ENCODE data around the gene IL19.
A peak's percentile ranks its signal among the peaks of the same experiment; 100 is the strongest.
"Not testable (repeated sequence)": the region's sequence is repeated elsewhere in the genome, so short reads cannot be mapped to it uniquely, and the experiment has no call there.

The IL19 gene

DNA sequence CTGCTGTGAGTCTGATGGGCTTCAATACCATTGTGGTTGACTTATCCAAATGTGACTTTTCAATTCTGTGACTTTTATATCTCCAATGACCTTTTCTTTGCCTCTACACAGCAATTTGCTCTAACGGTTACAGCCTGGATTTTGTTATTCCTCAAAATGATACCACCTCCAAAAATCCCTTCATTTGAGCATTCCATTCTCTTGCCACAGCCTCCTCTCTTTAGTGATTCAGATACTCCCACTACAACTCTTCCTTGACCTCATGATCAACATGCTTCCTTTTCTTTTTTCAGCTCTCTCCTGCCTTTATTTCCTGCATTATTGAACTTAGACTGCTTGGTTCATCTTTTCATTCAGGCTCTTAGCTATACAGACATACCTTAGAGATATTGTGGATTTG lies 16.6 kb upstream of the IL19 start:
- Mint-ChIP-seq H3K27me3 (no peaks in the 10 kb centered on the region), H3K9me3 (no peaks in the 10 kb centered on the region), H3K27ac (no peak overlapping the region), H3K4me3 (no peak overlapping the region), H3K36me3 (ENCODE audit: low read depth) (no peaks in the 10 kb centered on the region), H3K4me1 (ENCODE audit: low read depth) (peaks cover 32% of the 10 kb centered on the region)
- no peak for DNase-seq

DNA sequence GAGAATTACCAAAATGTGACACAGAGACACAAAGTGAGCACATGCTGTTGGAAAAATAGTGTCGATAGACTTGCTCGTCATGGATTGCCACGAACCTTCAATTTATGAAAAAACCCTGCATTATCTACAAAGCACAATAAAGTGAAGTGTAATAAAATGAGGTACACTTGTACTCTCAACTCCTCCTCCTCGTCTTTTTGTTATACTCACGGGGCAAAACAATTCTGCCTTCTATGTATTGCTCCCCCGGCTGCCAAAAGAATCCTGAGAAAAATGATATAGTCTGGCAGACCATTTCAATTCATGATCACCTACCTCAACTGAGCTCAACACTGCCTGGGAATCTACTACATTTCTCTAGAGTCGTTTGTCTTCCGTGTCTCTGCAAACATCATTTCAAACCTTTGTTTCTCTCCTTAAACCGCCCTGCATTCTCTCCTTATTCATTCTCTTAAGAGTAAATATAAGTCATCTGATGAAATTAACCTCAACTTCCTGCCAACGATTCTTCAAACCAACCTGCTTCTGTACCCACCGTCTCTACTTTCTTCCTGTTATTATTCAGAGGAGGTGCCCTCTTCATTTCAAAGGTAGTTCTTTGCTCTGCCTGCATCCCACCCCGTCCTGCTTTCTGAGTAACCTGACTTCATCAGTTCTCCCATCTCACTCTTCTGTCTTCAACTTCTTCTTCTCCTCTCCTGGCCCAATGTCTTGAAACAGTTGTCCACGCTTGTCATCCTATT lies 12.9 kb upstream of the IL19 start:
- H3K4me1 Mint-ChIP-seq (ENCODE audit: low read depth): peaks cover 35% of the 10 kb centered on the region
- H3K36me3 Mint-ChIP-seq (ENCODE audit: low read depth): no peaks in the 10 kb centered on the region
- H3K27me3 Mint-ChIP-seq: no peaks in the 10 kb centered on the region
- no peak for DNase-seq
- H3K27ac Mint-ChIP-seq: no peak overlapping the region
- no peaks in the 10 kb centered on the region for H3K9me3 Mint-ChIP-seq
- H3K4me3 Mint-ChIP-seq: no peak overlapping the region

DNA sequence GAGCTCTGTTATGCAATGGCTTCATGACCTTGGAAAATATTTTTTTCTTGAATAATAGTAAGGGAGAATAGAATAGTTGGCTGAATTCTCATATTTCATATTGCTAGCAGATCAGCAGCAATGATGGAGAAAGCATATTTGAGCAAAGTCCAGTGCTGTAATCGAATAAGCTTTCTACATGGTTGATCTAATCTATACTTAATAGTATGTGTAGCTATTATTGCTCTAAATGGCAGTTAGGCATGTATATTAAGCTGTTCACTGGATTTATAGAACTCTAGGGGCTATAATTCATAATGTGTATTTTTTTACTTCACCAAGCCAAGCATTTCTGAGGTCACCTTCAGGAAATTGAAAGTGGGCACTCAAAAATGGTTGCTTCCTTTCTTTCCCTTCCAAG lies 10.0 kb upstream of the IL19 start:
- H3K4me1 Mint-ChIP-seq (ENCODE audit: low read depth): peaks cover 36% of the 10 kb centered on the region
- no peak overlapping the region for H3K4me3 Mint-ChIP-seq
- H3K9me3 Mint-ChIP-seq: no peaks in the 10 kb centered on the region
- DNase-seq: no peak
- H3K27ac Mint-ChIP-seq: no peak overlapping the region
- no peaks in the 10 kb centered on the region for H3K27me3 Mint-ChIP-seq
- no peaks in the 10 kb centered on the region for H3K36me3 Mint-ChIP-seq (ENCODE audit: low read depth)

DNA sequence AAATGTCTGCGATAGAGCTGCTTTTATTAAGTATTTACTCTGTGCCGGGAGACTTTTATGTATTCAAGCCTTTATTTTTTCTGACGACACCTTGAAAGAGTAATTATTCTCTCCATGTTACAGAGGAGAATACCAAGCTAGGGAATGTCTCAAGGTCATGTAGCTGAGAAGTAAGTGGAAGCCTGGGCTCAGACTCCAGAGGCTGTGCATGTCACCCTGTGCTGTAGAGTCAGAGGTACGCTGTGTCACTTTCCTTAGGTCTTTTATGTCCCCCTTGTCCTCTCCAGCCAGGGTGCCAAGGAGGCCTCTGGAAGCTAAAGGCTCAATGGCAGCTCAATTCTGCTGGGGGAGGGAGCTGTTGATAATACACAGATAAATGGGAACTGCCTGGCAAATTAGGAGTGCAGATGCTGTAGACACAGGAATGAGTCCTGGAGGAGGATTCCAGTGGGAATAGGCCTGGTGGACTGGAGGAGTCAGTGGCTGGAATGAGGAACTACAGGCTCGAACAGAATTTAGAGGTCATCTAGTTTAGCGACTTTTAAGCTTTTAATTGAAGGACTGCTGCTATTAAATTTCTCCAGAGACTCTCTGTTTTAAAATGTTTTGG lies 9.3 kb upstream of the IL19 start:
- H3K9me3 Mint-ChIP-seq: no peaks in the 10 kb centered on the region
- peaks cover 39% of the 10 kb centered on the region for H3K4me1 Mint-ChIP-seq (ENCODE audit: low read depth)
- H3K27me3 Mint-ChIP-seq: no peaks in the 10 kb centered on the region
- no peak overlapping the region for H3K27ac Mint-ChIP-seq
- DNase-seq: no peak
- no peaks in the 10 kb centered on the region for H3K36me3 Mint-ChIP-seq (ENCODE audit: low read depth)
- H3K4me3 Mint-ChIP-seq: no peak overlapping the region

DNA sequence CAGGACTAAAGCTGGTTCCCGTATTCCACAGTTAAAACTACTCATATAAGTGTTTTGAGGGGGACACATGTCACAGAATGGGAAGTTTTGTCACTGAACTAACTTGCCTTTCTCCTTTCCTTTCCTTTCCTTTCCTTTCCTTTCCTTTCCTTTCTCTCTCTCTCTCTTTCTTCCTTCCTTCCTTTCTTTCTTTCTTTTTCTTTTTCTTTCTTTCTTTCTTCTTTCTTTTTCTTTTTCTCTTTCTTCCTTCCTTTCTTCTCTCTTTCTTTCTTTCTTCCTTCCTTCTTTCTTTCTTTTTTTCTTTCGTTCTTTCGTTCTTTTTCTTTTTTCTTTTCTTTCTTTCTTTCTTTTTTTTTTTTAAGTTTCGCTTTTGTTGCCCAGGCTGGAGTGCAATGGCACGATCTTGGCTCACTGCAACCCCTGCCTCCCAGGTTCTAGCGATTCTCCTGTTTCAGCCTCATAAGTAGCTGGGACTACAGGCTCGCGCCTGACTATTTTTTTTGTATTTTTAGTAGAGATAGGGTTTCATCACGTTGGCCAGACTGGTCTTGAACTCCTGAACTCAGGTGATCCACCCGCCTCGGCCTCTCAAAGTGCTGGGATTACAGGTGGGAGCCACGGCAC lies 7.7 kb upstream of the IL19 start:
- H3K9me3 Mint-ChIP-seq; H3K27ac Mint-ChIP-seq; H3K27me3 Mint-ChIP-seq; H3K36me3 Mint-ChIP-seq (ENCODE audit: low read depth); H3K4me3 Mint-ChIP-seq; DNase-seq: not testable (repeated sequence)
- H3K4me1 Mint-ChIP-seq (ENCODE audit: low read depth): peaks cover 47% of the 10 kb centered on the region

DNA sequence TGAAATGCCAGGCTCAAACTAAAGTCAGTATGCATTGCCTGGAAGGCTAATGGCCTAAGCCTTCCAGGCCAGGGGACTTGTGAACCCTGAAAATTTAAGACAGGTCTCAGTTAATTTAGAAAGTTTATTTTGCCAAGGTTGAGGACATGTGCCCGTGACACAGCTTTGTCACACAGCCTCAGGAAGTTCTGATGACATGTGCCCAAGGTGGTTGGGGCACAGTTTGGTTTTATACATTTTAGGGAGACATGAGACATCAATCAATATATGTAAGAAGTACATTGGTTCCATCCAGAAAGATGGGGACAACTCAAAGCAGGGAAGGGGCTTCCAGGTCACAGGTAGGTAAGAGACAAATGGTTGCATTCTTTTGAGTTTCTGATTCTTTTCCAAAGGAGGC lies 4.8 kb upstream of the IL19 start:
- peak overlapping the region; percentile 88 for H3K27ac Mint-ChIP-seq

DNA sequence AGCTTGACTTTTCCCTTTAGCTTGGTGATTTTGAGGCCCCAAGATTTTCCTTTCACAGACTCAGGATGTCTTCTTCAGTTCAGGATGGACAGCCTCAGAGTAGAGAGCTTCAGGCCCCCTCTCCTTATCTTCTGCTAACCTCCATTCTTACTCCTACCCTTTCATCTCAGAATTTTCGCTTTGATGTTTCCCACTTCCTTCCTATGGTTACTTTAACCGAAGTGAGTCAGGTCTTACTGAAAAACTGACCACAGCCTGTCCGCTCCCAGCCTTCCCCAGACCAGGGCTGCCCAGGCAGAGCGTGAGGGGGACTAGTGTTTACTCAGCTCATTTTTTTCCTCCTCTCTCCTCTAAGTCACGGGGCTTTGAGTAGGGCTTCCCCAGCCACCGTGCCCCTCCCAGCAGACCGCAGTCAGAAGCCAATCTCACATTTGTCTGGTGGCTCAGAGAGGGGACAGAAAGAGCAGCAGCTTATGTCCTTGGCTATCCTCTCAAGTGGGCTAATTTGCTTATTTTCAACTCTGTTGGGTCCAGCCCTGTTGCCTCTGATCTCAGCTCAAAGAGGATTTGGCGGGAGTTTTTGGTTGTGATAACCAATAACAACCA lies 4.2 kb upstream of the IL19 start:
- no peaks in the 10 kb centered on the region for H3K9me3 Mint-ChIP-seq
- peak; percentile 78 for DNase-seq
- peaks cover 8% of the 10 kb centered on the region for H3K27me3 Mint-ChIP-seq
- peaks cover 78% of the 10 kb centered on the region for H3K4me1 Mint-ChIP-seq (ENCODE audit: low read depth)
- H3K4me3 Mint-ChIP-seq: peak overlapping the region; percentile 61
- no peaks in the 10 kb centered on the region for H3K36me3 Mint-ChIP-seq (ENCODE audit: low read depth)
- peak overlapping the region; percentile 88 for H3K27ac Mint-ChIP-seq

More for the DNA sequence above, 4.8 kb upstream of the IL19 start:
- H3K4me3 Mint-ChIP-seq; H3K27me3 Mint-ChIP-seq; DNase-seq; H3K36me3 Mint-ChIP-seq (ENCODE audit: low read depth); H3K9me3 Mint-ChIP-seq: not testable (repeated sequence)
- H3K4me1 Mint-ChIP-seq (ENCODE audit: low read depth): peaks cover 75% of the 10 kb centered on the region

DNA sequence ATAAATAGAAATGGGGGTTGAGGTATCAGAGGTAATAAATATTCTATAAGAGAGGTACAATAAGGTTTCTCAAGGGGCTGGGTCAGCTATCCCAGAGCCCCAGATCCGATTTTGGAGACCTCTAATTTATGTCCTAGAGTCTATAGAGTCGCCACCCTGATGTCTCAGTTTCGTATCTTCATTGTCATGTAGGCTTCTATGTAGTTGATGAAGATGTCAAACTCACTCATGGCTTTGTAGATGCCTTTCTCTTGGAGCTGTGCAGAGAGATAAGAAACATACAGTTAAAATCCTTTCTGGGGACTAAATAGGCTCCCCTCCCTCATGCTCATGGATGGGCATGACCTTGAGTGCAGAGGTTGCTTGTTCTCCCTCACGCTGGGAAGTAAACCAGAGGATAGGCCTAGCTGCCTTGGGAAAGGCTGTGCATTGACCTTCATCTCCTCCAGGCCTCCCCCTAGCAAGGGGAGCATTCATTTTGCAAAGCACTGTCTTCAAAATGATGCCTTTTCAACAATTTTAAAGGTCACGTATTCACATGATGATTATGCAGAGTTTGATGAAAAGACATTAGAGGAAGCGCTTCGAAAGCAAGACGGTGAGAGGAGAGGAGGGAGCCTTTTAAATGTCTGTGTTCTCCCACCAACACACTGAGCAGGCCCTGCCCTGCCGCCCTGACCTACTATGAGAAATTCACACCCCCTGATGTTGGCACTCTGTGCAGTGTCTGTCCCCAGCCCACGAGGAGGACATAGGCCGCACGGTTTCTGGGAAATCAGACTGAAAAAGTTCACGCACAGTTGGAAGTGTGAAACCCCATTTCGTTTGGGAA lies 1.9 kb upstream of the IL19 start:
- no peak for DNase-seq
- Mint-ChIP-seq H3K36me3 (ENCODE audit: low read depth) (no peaks in the 10 kb centered on the region), H3K4me3 (peak overlapping the region; percentile 46), H3K27ac (peak overlapping the region; percentile 73), H3K27me3 (peaks cover 20% of the 10 kb centered on the region), H3K4me1 (ENCODE audit: low read depth) (peaks cover 92% of the 10 kb centered on the region), H3K9me3 (no peaks in the 10 kb centered on the region)

DNA sequence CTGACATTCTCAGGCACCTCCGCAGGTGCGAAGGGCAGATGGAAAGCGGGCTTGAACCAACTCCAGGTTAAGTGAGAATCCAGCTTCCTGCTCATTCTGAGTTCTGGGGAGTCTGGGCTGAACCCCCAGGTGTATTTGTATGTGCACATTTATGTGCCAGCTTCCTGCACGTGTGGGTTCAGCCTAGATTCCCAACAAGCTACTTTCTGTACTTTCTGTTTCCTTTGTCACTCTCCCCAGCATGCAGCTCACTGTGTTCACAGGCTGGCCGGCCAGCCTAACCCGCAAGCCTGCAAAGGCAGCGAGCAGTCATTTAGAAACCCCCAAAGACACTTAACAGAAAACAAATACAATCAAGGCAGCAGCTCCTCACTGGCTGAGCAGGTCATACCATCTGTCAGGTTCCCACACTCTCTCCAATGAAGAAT lies 1.3 kb upstream of the IL19 start:
- H3K4me1 Mint-ChIP-seq (ENCODE audit: low read depth): peaks cover 92% of the 10 kb centered on the region
- DNase-seq: peak; percentile 71
- H3K27me3 Mint-ChIP-seq: peaks cover 20% of the 10 kb centered on the region
- H3K4me3 Mint-ChIP-seq: peak overlapping the region; percentile 46
- no peaks in the 10 kb centered on the region for H3K9me3 Mint-ChIP-seq
- no peaks in the 10 kb centered on the region for H3K36me3 Mint-ChIP-seq (ENCODE audit: low read depth)
- H3K27ac Mint-ChIP-seq: peak overlapping the region; percentile 73

DNA sequence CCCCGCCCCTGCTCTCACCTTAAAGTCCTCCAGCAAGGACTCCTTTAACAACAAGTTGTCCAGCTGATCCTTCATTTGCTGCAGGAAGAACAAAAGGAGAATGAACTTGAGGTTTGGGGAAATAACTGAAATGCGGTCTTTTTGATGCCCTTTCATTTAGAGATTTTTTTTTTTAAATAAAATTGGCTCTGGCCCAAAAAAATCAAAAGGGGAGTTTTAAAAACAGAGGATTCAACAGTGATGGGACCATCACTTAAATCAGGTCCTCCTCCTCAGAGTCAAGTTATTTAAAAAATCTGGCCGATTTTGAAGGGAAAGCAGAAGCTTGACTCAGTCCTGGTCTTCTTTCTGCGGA lies 742 bp downstream of the IL19 start:
- H3K9me3 Mint-ChIP-seq: no peaks in the 10 kb centered on the region

DNA sequence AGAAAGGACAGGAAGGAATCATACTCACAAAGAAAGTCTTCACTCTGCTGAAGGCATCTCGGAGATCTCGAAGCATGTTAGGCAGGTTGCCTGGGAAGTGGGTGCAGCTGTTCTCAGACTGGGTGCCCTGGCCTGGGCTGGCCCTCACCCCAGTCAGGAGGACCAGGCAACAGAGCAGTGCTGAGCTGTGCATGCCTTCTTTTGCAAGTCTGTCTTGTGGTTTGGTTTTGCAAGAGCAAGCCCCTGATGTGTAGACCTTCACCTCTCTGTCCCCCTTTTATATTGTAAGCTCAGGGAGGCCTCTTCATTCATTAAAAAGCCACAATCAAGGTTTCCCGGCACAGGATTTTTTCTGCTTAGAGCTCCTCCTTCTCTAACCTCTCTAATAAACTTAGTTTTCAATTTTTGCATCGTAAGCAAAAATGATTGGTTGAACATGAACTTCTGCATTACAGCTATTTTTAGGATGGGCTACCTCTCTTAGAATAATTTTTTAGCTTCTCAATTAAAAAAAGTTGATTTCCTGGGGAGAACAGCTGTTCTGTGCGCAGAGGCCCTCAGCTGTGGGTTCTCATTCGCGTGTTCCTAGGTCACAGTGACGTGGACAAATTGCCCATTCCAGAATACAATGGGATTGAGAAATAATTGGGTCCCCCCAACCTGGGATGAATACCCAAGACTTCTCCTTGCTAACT lies 1.8 kb downstream of the IL19 start, which contains the start of gene IL10:
Gene IL10 (minus strand): TSS at position 252 of the 695 bp plus-strand sequence. CDS start 59 bp downstream, at position 193.
- peak within 1 kb of the TSS; percentile 29 for H3K27ac Mint-ChIP-seq
- H3K27me3 Mint-ChIP-seq: peaks cover 20% of the 10 kb centered on the region
- peak within 1 kb of the TSS; percentile 46 for H3K4me3 Mint-ChIP-seq
- no peaks in the 10 kb centered on the region for H3K36me3 Mint-ChIP-seq (ENCODE audit: low read depth)
- DNase-seq: no peak
- peaks cover 69% of the 10 kb centered on the region for H3K4me1 Mint-ChIP-seq (ENCODE audit: low read depth)
- H3K9me3 Mint-ChIP-seq: no peaks in the 10 kb centered on the region

More for the DNA sequence above, 742 bp downstream of the IL19 start:
- Mint-ChIP-seq H3K27ac (no peak overlapping the region), H3K4me1 (ENCODE audit: low read depth) (peaks cover 80% of the 10 kb centered on the region), H3K36me3 (ENCODE audit: low read depth) (no peaks in the 10 kb centered on the region), H3K27me3 (peaks cover 20% of the 10 kb centered on the region), H3K4me3 (peak overlapping the region; percentile 46)
- no peak for DNase-seq

DNA sequence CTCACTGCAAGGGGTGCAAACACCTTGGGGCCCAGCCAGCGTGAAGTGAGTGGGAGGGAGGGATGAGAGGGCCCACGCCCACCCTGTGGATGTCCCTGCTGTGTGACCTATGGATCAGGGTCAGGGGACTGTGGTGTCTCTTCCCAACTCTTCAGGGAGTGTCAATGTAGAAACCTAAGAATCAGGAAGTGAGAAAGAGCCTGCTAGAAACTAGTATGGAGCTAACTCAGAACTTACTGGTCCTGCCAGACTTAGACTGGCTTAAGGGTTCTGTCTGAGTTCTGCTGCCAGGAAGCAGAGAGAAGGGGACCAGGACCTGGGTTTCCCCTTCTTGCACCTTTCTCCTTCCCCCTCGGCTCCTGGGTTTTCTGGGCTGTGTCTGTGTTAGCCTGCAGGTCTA lies 3.5 kb downstream of the IL19 start:
- peaks cover 56% of the 10 kb centered on the region for H3K4me1 Mint-ChIP-seq (ENCODE audit: low read depth)
- H3K4me3 Mint-ChIP-seq: no peak overlapping the region
- H3K27ac Mint-ChIP-seq: no peak overlapping the region
- no peak for DNase-seq
- peaks cover 20% of the 10 kb centered on the region for H3K27me3 Mint-ChIP-seq
- H3K36me3 Mint-ChIP-seq (ENCODE audit: low read depth): no peaks in the 10 kb centered on the region
- no peaks in the 10 kb centered on the region for H3K9me3 Mint-ChIP-seq

DNA sequence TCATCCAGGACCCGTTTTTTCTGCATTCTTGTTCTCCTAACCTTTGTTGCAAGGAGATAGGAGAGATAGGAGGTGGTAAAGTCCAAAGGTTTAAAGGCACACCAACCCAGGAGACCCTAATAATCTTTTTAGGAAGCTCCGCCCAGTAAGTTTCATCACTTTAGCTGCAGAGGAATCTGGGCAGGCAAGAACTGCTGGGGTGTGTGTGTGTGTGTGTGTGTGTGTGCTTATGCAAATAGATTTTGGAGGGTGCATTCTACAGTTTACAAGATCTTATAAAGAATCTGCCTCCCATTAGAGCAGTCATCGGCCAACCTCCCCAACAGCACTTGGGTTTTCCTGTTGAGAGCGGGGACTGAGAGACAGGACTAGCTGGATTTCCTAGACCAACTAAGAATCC lies 5.7 kb downstream of the IL19 start:
- Mint-ChIP-seq H3K27ac (no peak overlapping the region), H3K9me3 (no peaks in the 10 kb centered on the region), H3K4me1 (ENCODE audit: low read depth) (peaks cover 34% of the 10 kb centered on the region), H3K4me3 (no peak overlapping the region), H3K27me3 (peaks cover 12% of the 10 kb centered on the region), H3K36me3 (ENCODE audit: low read depth) (no peaks in the 10 kb centered on the region)
- no peak for DNase-seq

DNA sequence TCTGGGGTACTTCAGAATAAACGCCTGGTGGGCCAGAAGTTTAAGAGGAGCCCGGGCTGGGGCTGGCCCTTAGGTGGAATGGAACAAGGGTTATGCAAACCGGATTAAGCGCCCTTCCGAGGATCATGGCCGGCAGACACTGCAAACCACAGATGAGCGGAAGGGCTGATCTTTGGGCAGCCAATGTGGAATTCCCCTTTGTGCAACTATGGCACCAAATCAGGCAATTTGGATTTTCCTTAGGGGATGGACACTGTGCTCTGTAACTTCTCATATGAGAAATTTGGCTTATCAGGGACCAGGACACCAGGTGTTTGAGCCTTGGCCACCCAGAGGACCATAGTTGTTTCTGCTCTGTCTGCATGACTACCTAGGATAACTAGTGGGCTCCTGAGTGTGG lies 7.5 kb downstream of the IL19 start:
- H3K27ac Mint-ChIP-seq: no peak overlapping the region
- peaks cover 31% of the 10 kb centered on the region for H3K4me1 Mint-ChIP-seq (ENCODE audit: low read depth)
- H3K36me3 Mint-ChIP-seq (ENCODE audit: low read depth): no peaks in the 10 kb centered on the region
- no peaks in the 10 kb centered on the region for H3K9me3 Mint-ChIP-seq
- H3K27me3 Mint-ChIP-seq: no peaks in the 10 kb centered on the region
- DNase-seq: no peak
- no peak overlapping the region for H3K4me3 Mint-ChIP-seq
